Measurements from ENCODE around the gene SULT2B1. TPM values are rescaled to one million over a fixed set of nuclear protein-coding genes. Genes with fewer than 3 reads are reported as not detected.
A peak's percentile ranks its signal among the peaks of the same experiment; 100 is the strongest.

Gene SULT2B1
- polyA plus RNA-seq, 1 donor from 2014 or later: not detected

- H3K9ac ChIP-seq (ENCODE audit: low read length): peak overlapping the region; percentile 68
- no peaks in the 10 kb centered on the region for H3K27me3 ChIP-seq (ENCODE audit: insufficient read depth, low read depth, low read length)
- TF ChIP-seq EP300 (conservative IDR thresholded peaks at IDR 0.05; ENCODE audit: poor library complexity, severe bottlenecking): no peak
- TF ChIP-seq SMC3 (conservative IDR thresholded peaks at IDR 0.05; ENCODE audit: poor library complexity): no peak
- no peak for TF ChIP-seq RAD21 (conservative IDR thresholded peaks at IDR 0.05)
- TF ChIP-seq, protein P1, sequence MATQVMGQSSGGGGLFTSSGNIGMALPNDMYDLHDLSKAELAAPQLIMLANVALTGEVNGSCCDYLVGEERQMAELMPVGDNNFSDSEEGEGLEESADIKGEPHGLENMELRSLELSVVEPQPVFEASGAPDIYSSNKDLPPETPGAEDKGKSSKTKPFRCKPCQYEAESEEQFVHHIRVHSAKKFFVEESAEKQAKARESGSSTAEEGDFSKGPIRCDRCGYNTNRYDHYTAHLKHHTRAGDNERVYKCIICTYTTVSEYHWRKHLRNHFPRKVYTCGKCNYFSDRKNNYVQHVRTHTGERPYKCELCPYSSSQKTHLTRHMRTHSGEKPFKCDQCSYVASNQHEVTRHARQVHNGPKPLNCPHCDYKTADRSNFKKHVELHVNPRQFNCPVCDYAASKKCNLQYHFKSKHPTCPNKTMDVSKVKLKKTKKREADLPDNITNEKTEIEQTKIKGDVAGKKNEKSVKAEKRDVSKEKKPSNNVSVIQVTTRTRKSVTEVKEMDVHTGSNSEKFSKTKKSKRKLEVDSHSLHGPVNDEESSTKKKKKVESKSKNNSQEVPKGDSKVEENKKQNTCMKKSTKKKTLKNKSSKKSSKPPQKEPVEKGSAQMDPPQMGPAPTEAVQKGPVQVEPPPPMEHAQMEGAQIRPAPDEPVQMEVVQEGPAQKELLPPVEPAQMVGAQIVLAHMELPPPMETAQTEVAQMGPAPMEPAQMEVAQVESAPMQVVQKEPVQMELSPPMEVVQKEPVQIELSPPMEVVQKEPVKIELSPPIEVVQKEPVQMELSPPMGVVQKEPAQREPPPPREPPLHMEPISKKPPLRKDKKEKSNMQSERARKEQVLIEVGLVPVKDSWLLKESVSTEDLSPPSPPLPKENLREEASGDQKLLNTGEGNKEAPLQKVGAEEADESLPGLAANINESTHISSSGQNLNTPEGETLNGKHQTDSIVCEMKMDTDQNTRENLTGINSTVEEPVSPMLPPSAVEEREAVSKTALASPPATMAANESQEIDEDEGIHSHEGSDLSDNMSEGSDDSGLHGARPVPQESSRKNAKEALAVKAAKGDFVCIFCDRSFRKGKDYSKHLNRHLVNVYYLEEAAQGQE (IDR thresholded peaks at IDR 0.05; ENCODE audit: borderline replicate concordance): no peak
- TF ChIP-seq EZH2 (IDR thresholded peaks at IDR 0.05; ENCODE audit: borderline replicate concordance, insufficient read depth, low read length, poor library complexity, severe bottlenecking): no peak
- TF ChIP-seq MXI1 (conservative IDR thresholded peaks at IDR 0.05; ENCODE audit: poor library complexity, severe bottlenecking): no peak
- no peak for TF ChIP-seq POLR2AphosphoS5 (IDR thresholded peaks at IDR 0.05)
- TF ChIP-seq, protein P2, sequence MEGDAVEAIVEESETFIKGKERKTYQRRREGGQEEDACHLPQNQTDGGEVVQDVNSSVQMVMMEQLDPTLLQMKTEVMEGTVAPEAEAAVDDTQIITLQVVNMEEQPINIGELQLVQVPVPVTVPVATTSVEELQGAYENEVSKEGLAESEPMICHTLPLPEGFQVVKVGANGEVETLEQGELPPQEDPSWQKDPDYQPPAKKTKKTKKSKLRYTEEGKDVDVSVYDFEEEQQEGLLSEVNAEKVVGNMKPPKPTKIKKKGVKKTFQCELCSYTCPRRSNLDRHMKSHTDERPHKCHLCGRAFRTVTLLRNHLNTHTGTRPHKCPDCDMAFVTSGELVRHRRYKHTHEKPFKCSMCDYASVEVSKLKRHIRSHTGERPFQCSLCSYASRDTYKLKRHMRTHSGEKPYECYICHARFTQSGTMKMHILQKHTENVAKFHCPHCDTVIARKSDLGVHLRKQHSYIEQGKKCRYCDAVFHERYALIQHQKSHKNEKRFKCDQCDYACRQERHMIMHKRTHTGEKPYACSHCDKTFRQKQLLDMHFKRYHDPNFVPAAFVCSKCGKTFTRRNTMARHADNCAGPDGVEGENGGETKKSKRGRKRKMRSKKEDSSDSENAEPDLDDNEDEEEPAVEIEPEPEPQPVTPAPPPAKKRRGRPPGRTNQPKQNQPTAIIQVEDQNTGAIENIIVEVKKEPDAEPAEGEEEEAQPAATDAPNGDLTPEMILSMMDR (IDR thresholded peaks at IDR 0.05; ENCODE audit: poor library complexity, severe bottlenecking): no peak
- TF ChIP-seq TAF1 (IDR thresholded peaks at IDR 0.05; ENCODE audit: low read depth): no peak
- peak overlapping the region; percentile 83 for H3K27ac ChIP-seq (ENCODE audit: low read length)
- no peaks in the 10 kb centered on the region for H3K9me2 ChIP-seq (ENCODE audit: insufficient read depth, low read length)
- H3K4me3 ChIP-seq (ENCODE audit: low read length): peak overlapping the region; percentile 88
- no peaks in the 10 kb centered on the region for H3K9me3 ChIP-seq (ENCODE audit: low read length)
- peaks cover 4% of the 10 kb centered on the region for H4K20me1 ChIP-seq (ENCODE audit: insufficient read depth)
- peaks cover 32% of the 10 kb centered on the region for H3K79me2 ChIP-seq (replicated peaks; ENCODE audit: insufficient read depth, low read length)
- peak overlapping the region; percentile 90 for H3K4me2 ChIP-seq (ENCODE audit: low read length)
- H2AFZ ChIP-seq (ENCODE audit: low read depth, low read length): peak overlapping the region; percentile 37
- peaks cover 3% of the 10 kb centered on the region for H3K36me3 ChIP-seq (ENCODE audit: insufficient read depth, low read length)
- peaks cover 5% of the 10 kb centered on the region for H3F3A ChIP-seq (ENCODE audit: insufficient read depth, low read length, poor library complexity, severe bottlenecking)
Measured at GRCh38 chr19:48619692-48620585, 68.0 kb downstream of the SULT2B1 start.

- no peaks in the 10 kb centered on the region for H4K20me1 ChIP-seq (ENCODE audit: insufficient read depth)
- peak overlapping the region; percentile 77 for H3K9ac ChIP-seq (ENCODE audit: low read length)
- peak overlapping the region; percentile 90 for H3K4me3 ChIP-seq (ENCODE audit: low read length)
- TF ChIP-seq MXI1 (conservative IDR thresholded peaks at IDR 0.05; ENCODE audit: poor library complexity, severe bottlenecking) (no peak), EP300 (conservative IDR thresholded peaks at IDR 0.05; ENCODE audit: poor library complexity, severe bottlenecking) (no peak), POLR2AphosphoS5 (IDR thresholded peaks at IDR 0.05) (peak; percentile 90), EZH2 (IDR thresholded peaks at IDR 0.05; ENCODE audit: borderline replicate concordance, insufficient read depth, low read length, poor library complexity, severe bottlenecking) (no peak), RAD21 (conservative IDR thresholded peaks at IDR 0.05) (no peak), TAF1 (IDR thresholded peaks at IDR 0.05; ENCODE audit: low read depth) (peak; percentile 66), SMC3 (conservative IDR thresholded peaks at IDR 0.05; ENCODE audit: poor library complexity) (no peak)
- TF ChIP-seq, protein P1 (IDR thresholded peaks at IDR 0.05; ENCODE audit: borderline replicate concordance): peak; percentile 92
- TF ChIP-seq, protein P2 (IDR thresholded peaks at IDR 0.05; ENCODE audit: poor library complexity, severe bottlenecking): no peak
- no peaks in the 10 kb centered on the region for H3K27me3 ChIP-seq (ENCODE audit: insufficient read depth, low read depth, low read length)
- peak overlapping the region; percentile 51 for H2AFZ ChIP-seq (ENCODE audit: low read depth, low read length)
- peaks cover 5% of the 10 kb centered on the region for H3F3A ChIP-seq (ENCODE audit: insufficient read depth, low read length, poor library complexity, severe bottlenecking)
- peak overlapping the region; percentile 93 for H3K27ac ChIP-seq (ENCODE audit: low read length)
- no peaks in the 10 kb centered on the region for H3K9me2 ChIP-seq (ENCODE audit: insufficient read depth, low read length)
- no peaks in the 10 kb centered on the region for H3K9me3 ChIP-seq (ENCODE audit: low read length)
- H3K79me2 ChIP-seq (replicated peaks; ENCODE audit: insufficient read depth, low read length): peaks cover 19% of the 10 kb centered on the region
- H3K4me2 ChIP-seq (ENCODE audit: low read length): peak overlapping the region; percentile 74
- no peaks in the 10 kb centered on the region for H3K36me3 ChIP-seq (ENCODE audit: insufficient read depth, low read length)
Measured at GRCh38 chr19:48623556-48624066, 71.6 kb downstream of the SULT2B1 start.

All from neural cell (in vitro differentiated cells).